H9 (cell line): ENCODE results near the gene P2RX7. TPM values are rescaled to one million over a fixed set of nuclear protein-coding genes. Genes with fewer than 3 reads are reported as not detected.

Experiments
- DNase-seq: peaks from one replicate; pipeline ENCODE4 v3.0.0-alpha.2; 2017
- H2AFZ ChIP-seq: one replicate; pipeline ENCODE4 v1.6.1; 2013; ENCODE audit warnings: mild to moderate bottlenecking, low read length, control low read depth, moderate library complexity
- H2AK5ac ChIP-seq: 2 replicates; pipeline ENCODE4 v1.6.1; 2013; ENCODE audit warnings: low read length, control low read depth, mixed read lengths; ENCODE audit not compliant: insufficient read length
- H2BK120ac ChIP-seq: one replicate; pipeline ENCODE4 v1.6.1; 2013; ENCODE audit warnings: low read depth, mild to moderate bottlenecking, low read length, control low read depth, inconsistent platforms; ENCODE audit not compliant: poor library complexity, severe bottlenecking
- H2BK12ac ChIP-seq: 2 replicates; pipeline ENCODE4 v1.6.1; 2013; ENCODE audit warnings: low read length, control low read depth, mixed read lengths, low read depth; ENCODE audit not compliant: insufficient read length
- H2BK15ac ChIP-seq: 2 replicates; pipeline ENCODE4 v1.6.1; 2013; ENCODE audit warnings: low read depth, low read length, control low read depth
- H2BK20ac ChIP-seq: one replicate; pipeline ENCODE4 v1.6.1; 2013; ENCODE audit warnings: low read depth, mild to moderate bottlenecking, low read length, control low read depth, inconsistent platforms; ENCODE audit not compliant: poor library complexity, severe bottlenecking
- H2BK5ac ChIP-seq: 2 replicates; pipeline ENCODE4 v1.6.1; 2013; ENCODE audit warnings: low read length, control low read depth, mixed read lengths; ENCODE audit not compliant: insufficient read length
- H3K14ac ChIP-seq: 2 replicates; pipeline ENCODE4 v1.6.1; 2013; ENCODE audit warnings: low read length, control low read depth; ENCODE audit not compliant: insufficient read depth
- H3K18ac ChIP-seq: 2 replicates; pipeline ENCODE4 v1.6.1; 2013; ENCODE audit warnings: low read depth, mild to moderate bottlenecking, mixed read lengths, low read length, control low read depth; ENCODE audit not compliant: insufficient read length
- H3K23ac ChIP-seq: 2 replicates; pipeline ENCODE4 v1.6.1; 2013; ENCODE audit warnings: low read length, control low read depth, mixed read lengths, low read depth; ENCODE audit not compliant: insufficient read length
- H3K23me2 ChIP-seq: 2 replicates; pipeline ENCODE4 v1.6.1; 2013; ENCODE audit warnings: low read depth, mild to moderate bottlenecking, mixed read lengths, low read length, control low read depth; ENCODE audit not compliant: insufficient read length, poor library complexity, severe bottlenecking
- H3K27ac ChIP-seq: 2 replicates; pipeline ENCODE4 v1.5.1; 2013; ENCODE audit warnings: low read length, control low read depth, mixed read lengths, low read depth; ENCODE audit not compliant: insufficient read length
- H3K27me3 ChIP-seq: 2 replicates; pipeline ENCODE4 v1.6.1; 2013; ENCODE audit warnings: low read length, control low read depth, inconsistent platforms; ENCODE audit not compliant: insufficient read depth
- H3K4ac ChIP-seq: 2 replicates; pipeline ENCODE4 v1.6.1; 2013; ENCODE audit warnings: low read depth, mild to moderate bottlenecking, control low read depth, inconsistent platforms, low read length, moderate library complexity
- H3K4me1 ChIP-seq: 2 replicates; pipeline ENCODE4 v1.6.1; 2013; ENCODE audit warnings: low read length, control low read depth, inconsistent platforms; ENCODE audit not compliant: insufficient read depth
- H3K4me2 ChIP-seq: 2 replicates; pipeline ENCODE4 v1.6.1; 2013; ENCODE audit warnings: low read length, control low read depth, mixed read lengths; ENCODE audit not compliant: insufficient read length, insufficient read depth
- H3K56ac ChIP-seq: 2 replicates; pipeline ENCODE4 v1.6.1; 2013; ENCODE audit warnings: low read depth, mild to moderate bottlenecking, mixed read lengths, low read length, control low read depth; ENCODE audit not compliant: insufficient read length
- H3K79me1 ChIP-seq: 2 replicates; pipeline ENCODE4 v1.6.1; 2013; ENCODE audit warnings: low read depth, mild to moderate bottlenecking, moderate library complexity, low read length, control low read depth, inconsistent platforms; ENCODE audit not compliant: insufficient read depth, poor library complexity, severe bottlenecking
- H3K79me2 ChIP-seq: 2 replicates; pipeline ENCODE4 v1.6.1; 2013; ENCODE audit warnings: low read length, control low read depth, inconsistent platforms; ENCODE audit not compliant: insufficient read depth
- H3K9ac ChIP-seq: 2 replicates; pipeline ENCODE4 v1.6.1; 2013; ENCODE audit warnings: low read length, control low read depth, mixed read lengths; ENCODE audit not compliant: insufficient read length; ENCODE audit errors: extremely low read depth
- H3K9me3 ChIP-seq: one replicate; pipeline ENCODE4 v1.6.1; 2013; ENCODE audit warnings: low read depth, low read length, inconsistent platforms; ENCODE audit not compliant: control insufficient read depth
- H3T11ph ChIP-seq: one replicate; pipeline ENCODE4 v1.6.1; 2013; ENCODE audit warnings: mild to moderate bottlenecking, low read length, control low read depth, inconsistent platforms
- H4K20me1 ChIP-seq: one replicate; pipeline ENCODE4 v1.6.1; 2013; ENCODE audit not compliant: control insufficient read depth, insufficient read length, insufficient read depth
- H4K5ac ChIP-seq: 2 replicates; pipeline ENCODE4 v1.6.1; 2013; ENCODE audit warnings: low read depth, mild to moderate bottlenecking, mixed read lengths, low read length, control low read depth; ENCODE audit not compliant: insufficient read length
- H4K8ac ChIP-seq: replicated peaks from 2 replicates; pipeline ENCODE4 v1.6.1; 2013; ENCODE audit warnings: low read length, control low read depth, mixed read lengths, low read depth; ENCODE audit not compliant: insufficient read length
- H4K91ac ChIP-seq: 2 replicates; pipeline ENCODE4 v1.6.1; 2013; ENCODE audit warnings: low read depth, mild to moderate bottlenecking, moderate library complexity, mixed read lengths, low read length, control low read depth; ENCODE audit not compliant: insufficient read length
- H3K27ac Mint-ChIP-seq, 3 experiments: 2 replicates in 2 of 3; 3 replicates in 1 of 3; pipeline ENCODE4 v1.8.0; 2020 to 2021; ENCODE audit warnings: mixed read lengths in 3 of 3, mild to moderate bottlenecking in 1 of 3, moderate library complexity in 1 of 3
- H3K27me3 Mint-ChIP-seq: 2 replicates; pipeline ENCODE4 v1.8.0; 2021; ENCODE audit warnings: low read depth, mild to moderate bottlenecking, moderate library complexity, mixed read lengths
- H3K36me3 Mint-ChIP-seq, 3 experiments: 2 replicates in 2 of 3; 3 replicates in 1 of 3; pipeline ENCODE4 v1.8.0; 2020 to 2021; ENCODE audit warnings: low read depth in 3 of 3, mixed read lengths in 3 of 3; ENCODE audit not compliant: insufficient read depth in 1 of 3
- H3K4me1 Mint-ChIP-seq, 2 experiments: 2 replicates each; pipeline ENCODE4 v1.8.0; 2020; ENCODE audit warnings: mixed read lengths in 2 of 2
- H3K4me3 Mint-ChIP-seq, 2 experiments: 2 replicates in 1 of 2; 3 replicates in 1 of 2; pipeline ENCODE4 v1.8.0; 2020 to 2021; ENCODE audit warnings: mild to moderate bottlenecking in 2 of 2, mixed read lengths in 2 of 2, moderate library complexity in 1 of 2
- H3K9me3 Mint-ChIP-seq, 2 experiments: 2 replicates in 1 of 2; 3 replicates in 1 of 2; pipeline ENCODE4 v1.8.0; 2020; ENCODE audit warnings: mild to moderate bottlenecking in 2 of 2, mixed read lengths in 2 of 2, moderate library complexity in 1 of 2
- CTCF ChIP-seq: fragments of 200-600 bp; sonication (generic); conservative IDR thresholded peaks from 3 replicates; pipeline ENCODE4 v1.8.0; 2021; ENCODE audit warnings: antibody characterized with exemption, mild to moderate bottlenecking
- WGBS: extraction: QIAGEN DNeasy Blood & Tissue Kit; methylation state at CpG from one replicate; pipeline ENCODE4 v1.1.7; 2013; ENCODE audit warnings: missing lambda C conversion rate, low lambda C conversion rate, mixed read lengths; ENCODE audit not compliant: insufficient read length; ENCODE audit errors: extremely low coverage; 5-methylcytosine and 5-hydroxymethylcytosine counted together
- total RNA-seq: library from RNA; stranded (reverse); gene quantifications from 2 replicates; pipeline ENCODE4 v1.2.1, GENCODE V29; 2021

P2RX7 gene
- total RNA-seq, 1 experiment from 2014 or later, result 0.09 TPM

GRCh38 chr12:121116318-121117225 lies 16.1 kb upstream of the P2RX7 start:
- no CpG with 5 or more reads among the region's 4 CpGs for WGBS
- H2BK120ac ChIP-seq, result no peak overlapping the region
- H2AFZ ChIP-seq, result no peak overlapping the region
- Mint-ChIP-seq H3K9me3 (no peaks in the 10 kb centered on the region), H3K27ac (no peak overlapping the region), H3K4me1 (no peaks in the 10 kb centered on the region), H3K27me3 (peaks cover 29% of the 10 kb centered on the region), H3K4me3 (no peak overlapping the region), H3K36me3 (no peaks in the 10 kb centered on the region)
- no peak overlapping the region for H3T11ph ChIP-seq
- H3K27me3 ChIP-seq, result no peaks in the 10 kb centered on the region
- H3K18ac ChIP-seq, result no peak overlapping the region
- H4K20me1 ChIP-seq, result no peaks in the 10 kb centered on the region
- H4K5ac ChIP-seq, result no peak overlapping the region
- H2BK12ac ChIP-seq, result no peak overlapping the region
- DNase-seq, result no peak
- H2AK5ac ChIP-seq, result no peak overlapping the region
- H3K4me1 ChIP-seq, result no peaks in the 10 kb centered on the region
- H3K79me1 ChIP-seq, result no peaks in the 10 kb centered on the region
- no peaks in the 10 kb centered on the region for H3K23me2 ChIP-seq
- no peak overlapping the region for H3K14ac ChIP-seq
- no peak overlapping the region for H2BK15ac ChIP-seq
- no peak overlapping the region for H3K27ac ChIP-seq
- no peak overlapping the region for H3K9ac ChIP-seq
- no peak overlapping the region for H3K56ac ChIP-seq
- no peak overlapping the region for H3K4me2 ChIP-seq
- H2BK5ac ChIP-seq, result no peak overlapping the region
- H3K79me2 ChIP-seq, result no peaks in the 10 kb centered on the region
- H4K8ac ChIP-seq, result no peak overlapping the region
- H3K9me3 ChIP-seq, result no peaks in the 10 kb centered on the region
- no peak overlapping the region for H3K4ac ChIP-seq
- no peak overlapping the region for H2BK20ac ChIP-seq
- no peak for TF ChIP-seq CTCF
- no peak overlapping the region for H3K23ac ChIP-seq
- no peak overlapping the region for H4K91ac ChIP-seq
